ENCODE data around the gene DEFB108B.
"Not testable (repeated sequence)": the region's sequence is repeated elsewhere in the genome, so short reads cannot be mapped to it uniquely, and the experiment has no call there.

- TF ChIP-seq CTCF (IDR thresholded peaks at IDR 0.05; ENCODE audit: insufficient read depth, low read length, poor library complexity, severe bottlenecking); EZH2phosphoT487 (conservative IDR thresholded peaks at IDR 0.05; ENCODE audit: low read length): not testable (repeated sequence)
Measured at GRCh38 chr11:71829686-71830085, 3.3 kb upstream of the DEFB108B start.
